ENCODE measurements around the gene CHD2.

The CHD2 gene

GRCh38 chr15:92963794-92964193 is 63.7 kb downstream of the CHD2 start:
- Histone ChIP-seq H3K4me1 (ENCODE audit: control insufficient read depth, low read length) (no peaks in the 10 kb centered on the region), H3K9me3 (ENCODE audit: control insufficient read depth, insufficient read depth, low read length) (peaks cover 10% of the 10 kb centered on the region; the same call in 1 of the 2 replicates), H3K36me3 (ENCODE audit: control insufficient read depth, low read length) (peaks cover 71% of the 10 kb centered on the region), H3K4me3 (ENCODE audit: low read length) (no peak overlapping the region), H3K27me3 (ENCODE audit: control insufficient read depth, low read length) (no peaks in the 10 kb centered on the region), H4K20me1 (ENCODE audit: control insufficient read depth, insufficient read depth, low read depth, low read length) (no peaks in the 10 kb centered on the region), H3F3A (ENCODE audit: control insufficient read depth, insufficient read depth) (no peaks in the 10 kb centered on the region), H3K4me2 (ENCODE audit: low read length) (no peak overlapping the region), H3K27ac (ENCODE audit: low read depth, low read length) (no peak overlapping the region), H3K9me2 (replicated peaks; ENCODE audit: control insufficient read depth, low read length) (no peaks in the 10 kb centered on the region), H3K79me2 (ENCODE audit: control insufficient read depth, low read length) (no peaks in the 10 kb centered on the region)
- no peak for TF ChIP-seq EZH2phosphoT487 (IDR thresholded peaks at IDR 0.05; ENCODE audit: borderline replicate concordance, low read length)
- TF ChIP-seq CTCF (IDR thresholded peaks at IDR 0.05; ENCODE audit: low read depth, low read length, poor library complexity, severe bottlenecking): no peak

- no peaks in the 10 kb centered on the region for H3K9me2 ChIP-seq (replicated peaks; ENCODE audit: control insufficient read depth, low read length)
- H3K9me3 ChIP-seq (ENCODE audit: control insufficient read depth, insufficient read depth, low read length): no peaks in the 10 kb centered on the region
- no peaks in the 10 kb centered on the region for H3F3A ChIP-seq (ENCODE audit: control insufficient read depth, insufficient read depth)
- no peak overlapping the region for H3K4me2 ChIP-seq (ENCODE audit: low read length)
- TF ChIP-seq CTCF (IDR thresholded peaks at IDR 0.05; ENCODE audit: low read depth, low read length, poor library complexity, severe bottlenecking) (no peak), EZH2phosphoT487 (IDR thresholded peaks at IDR 0.05; ENCODE audit: borderline replicate concordance, low read length) (no peak)
- H3K79me2 ChIP-seq (ENCODE audit: control insufficient read depth, low read length): no peaks in the 10 kb centered on the region
- H3K36me3 ChIP-seq (ENCODE audit: control insufficient read depth, low read length): peaks cover 62% of the 10 kb centered on the region
- no peaks in the 10 kb centered on the region for H3K4me1 ChIP-seq (ENCODE audit: control insufficient read depth, low read length)
- no peak overlapping the region for H3K27ac ChIP-seq (ENCODE audit: low read depth, low read length)
- no peaks in the 10 kb centered on the region for H3K27me3 ChIP-seq (ENCODE audit: control insufficient read depth, low read length)
- no peak overlapping the region for H3K4me3 ChIP-seq (ENCODE audit: low read length)
- no peaks in the 10 kb centered on the region for H4K20me1 ChIP-seq (ENCODE audit: control insufficient read depth, insufficient read depth, low read depth, low read length)
These were observed 69.0 kb downstream of the CHD2 start for GRCh38 chr15:92968926-92969651.

- H3K27me3 ChIP-seq (ENCODE audit: control insufficient read depth, low read length): no peaks in the 10 kb centered on the region
- H3K4me2 ChIP-seq (ENCODE audit: low read length): no peak overlapping the region
These were observed 70.5 kb downstream of the CHD2 start for GRCh38 chr15:92970656-92971055.

More at GRCh38 chr15:92970656-92971055, 70.5 kb downstream of the CHD2 start:
- Histone ChIP-seq H3K27ac (ENCODE audit: low read depth, low read length) (no peak overlapping the region), H3K4me3 (ENCODE audit: low read length) (no peak overlapping the region), H3K79me2 (ENCODE audit: control insufficient read depth, low read length) (no peaks in the 10 kb centered on the region), H4K20me1 (ENCODE audit: control insufficient read depth, insufficient read depth, low read depth, low read length) (no peaks in the 10 kb centered on the region), H3F3A (ENCODE audit: control insufficient read depth, insufficient read depth) (no peaks in the 10 kb centered on the region), H3K4me1 (ENCODE audit: control insufficient read depth, low read length) (no peaks in the 10 kb centered on the region), H3K9me3 (ENCODE audit: control insufficient read depth, insufficient read depth, low read length) (no peaks in the 10 kb centered on the region), H3K9me2 (replicated peaks; ENCODE audit: control insufficient read depth, low read length) (no peaks in the 10 kb centered on the region), H3K36me3 (ENCODE audit: control insufficient read depth, low read length) (peaks cover 66% of the 10 kb centered on the region)
- TF ChIP-seq CTCF (IDR thresholded peaks at IDR 0.05; ENCODE audit: low read depth, low read length, poor library complexity, severe bottlenecking) (no peak), EZH2phosphoT487 (IDR thresholded peaks at IDR 0.05; ENCODE audit: borderline replicate concordance, low read length) (no peak)
